ENCODE data around the gene PRTFDC1.

DNA sequence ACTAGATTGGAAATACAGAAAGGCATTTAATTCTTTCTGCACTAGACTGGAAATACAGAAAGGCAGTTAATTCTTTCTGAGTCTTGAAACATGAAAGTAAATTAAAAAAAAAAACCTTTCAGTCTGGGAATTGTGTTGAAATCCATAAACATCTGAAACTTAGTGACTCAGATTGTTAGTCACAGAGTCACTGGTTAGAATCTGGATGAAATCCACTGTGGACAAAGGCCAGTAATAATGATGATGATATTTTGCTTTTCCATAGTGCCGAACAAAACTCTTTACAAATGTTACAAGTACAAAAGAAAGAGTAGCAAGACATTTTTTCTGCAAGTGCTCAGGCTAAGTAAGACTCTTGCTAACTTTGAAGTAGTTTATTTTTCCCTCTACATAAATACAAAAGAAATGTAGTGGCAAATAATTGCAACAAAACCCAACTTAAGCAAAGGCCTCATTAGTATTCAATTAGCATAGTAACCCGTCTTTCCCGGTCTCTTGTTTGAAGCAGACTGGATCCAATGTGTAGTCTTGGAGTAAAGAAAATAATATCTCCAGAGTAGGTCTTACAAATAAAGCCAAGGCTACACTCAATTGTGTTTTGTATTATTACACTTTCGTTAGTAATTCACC, 5.8 kb upstream of the PRTFDC1 start:
- TF ChIP-seq, protein P1, sequence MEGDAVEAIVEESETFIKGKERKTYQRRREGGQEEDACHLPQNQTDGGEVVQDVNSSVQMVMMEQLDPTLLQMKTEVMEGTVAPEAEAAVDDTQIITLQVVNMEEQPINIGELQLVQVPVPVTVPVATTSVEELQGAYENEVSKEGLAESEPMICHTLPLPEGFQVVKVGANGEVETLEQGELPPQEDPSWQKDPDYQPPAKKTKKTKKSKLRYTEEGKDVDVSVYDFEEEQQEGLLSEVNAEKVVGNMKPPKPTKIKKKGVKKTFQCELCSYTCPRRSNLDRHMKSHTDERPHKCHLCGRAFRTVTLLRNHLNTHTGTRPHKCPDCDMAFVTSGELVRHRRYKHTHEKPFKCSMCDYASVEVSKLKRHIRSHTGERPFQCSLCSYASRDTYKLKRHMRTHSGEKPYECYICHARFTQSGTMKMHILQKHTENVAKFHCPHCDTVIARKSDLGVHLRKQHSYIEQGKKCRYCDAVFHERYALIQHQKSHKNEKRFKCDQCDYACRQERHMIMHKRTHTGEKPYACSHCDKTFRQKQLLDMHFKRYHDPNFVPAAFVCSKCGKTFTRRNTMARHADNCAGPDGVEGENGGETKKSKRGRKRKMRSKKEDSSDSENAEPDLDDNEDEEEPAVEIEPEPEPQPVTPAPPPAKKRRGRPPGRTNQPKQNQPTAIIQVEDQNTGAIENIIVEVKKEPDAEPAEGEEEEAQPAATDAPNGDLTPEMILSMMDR (IDR thresholded peaks at IDR 0.05; ENCODE audit: insufficient read depth, low read length, poor library complexity, severe bottlenecking), result no peak
- no peak for TF ChIP-seq EZH2phosphoT487 (conservative IDR thresholded peaks at IDR 0.05; ENCODE audit: low read length)
